ENCODE data around the gene METRN.

- TF ChIP-seq EZH2phosphoT487 (IDR thresholded peaks at IDR 0.05; ENCODE audit: insufficient read depth, low read depth) (no peak), EZH2 (IDR thresholded peaks at IDR 0.05; ENCODE audit: insufficient read depth, poor library complexity, severe bottlenecking) (no peak)
These were observed 31.4 kb upstream of the METRN start for GRCh38 chr16:683396-684070.
